PC-9 (cell line): ENCODE data around the gene FAM120A.

Experiments used
- CTCF ChIP-seq: fragments of 200-600 bp; sonication (generic); conservative IDR thresholded peaks from 2 replicates; pipeline ENCODE4 v1.6.1; 2017; ENCODE audit warnings: mixed run types, antibody characterized with exemption, mild to moderate bottlenecking, moderate library complexity
- EZH2 ChIP-seq: fragments of 200-600 bp; sonication (generic); IDR thresholded peaks from 2 replicates; pipeline ENCODE4 v1.8.0; 2017; ENCODE audit warnings: antibody characterized with exemption, low read depth

- TF ChIP-seq CTCF: no peak
- TF ChIP-seq EZH2: no peak
Observed at GRCh38 chr9:93440896-93441580, 10.4 kb upstream of the FAM120A start.
